ENCODE data around the gene SORCS2.
"Not testable (repeated sequence)": the region's sequence is repeated elsewhere in the genome, so short reads cannot be mapped to it uniquely, and the experiment has no call there.

The SORCS2 gene

GRCh38 chr4:7575426-7575825 lies 383.1 kb downstream of the SORCS2 start:
- DNase-seq = no peak

- DNase-seq = not testable (repeated sequence)
Observed at GRCh38 chr4:7577361-7578039, 385.2 kb downstream of the SORCS2 start.

GRCh38 chr4:7581477-7581876 lies 389.1 kb downstream of the SORCS2 start:
- DNase-seq = no peak

GRCh38 chr4:7582313-7583097 lies 390.2 kb downstream of the SORCS2 start:
- no peak for DNase-seq

GRCh38 chr4:7584098-7584497 lies 391.8 kb downstream of the SORCS2 start:
- DNase-seq = no peak

GRCh38 chr4:7584606-7585159 lies 392.3 kb downstream of the SORCS2 start:
- DNase-seq = no peak

GRCh38 chr4:7585768-7586167 lies 393.4 kb downstream of the SORCS2 start:
- DNase-seq = no peak

- DNase-seq = no peak
Observed at GRCh38 chr4:7587433-7588405, 395.4 kb downstream of the SORCS2 start.

- no peak for DNase-seq
Observed at GRCh38 chr4:7590189-7590588, 397.9 kb downstream of the SORCS2 start.

GRCh38 chr4:7590899-7591298 lies 398.6 kb downstream of the SORCS2 start:
- no peak for DNase-seq

GRCh38 chr4:7591409-7592053 lies 399.2 kb downstream of the SORCS2 start:
- DNase-seq = no peak

- no peak for DNase-seq
Observed at GRCh38 chr4:7593646-7594412, 401.5 kb downstream of the SORCS2 start.

GRCh38 chr4:7595934-7596461 lies 403.7 kb downstream of the SORCS2 start:
- no peak for DNase-seq

GRCh38 chr4:7596918-7597606 lies 404.7 kb downstream of the SORCS2 start:
- DNase-seq = no peak

- no peak for DNase-seq
Observed at GRCh38 chr4:7598939-7599790, 406.8 kb downstream of the SORCS2 start.

- DNase-seq = no peak
Observed at GRCh38 chr4:7600247-7600646, 407.9 kb downstream of the SORCS2 start.

- not testable (repeated sequence) for DNase-seq
Observed at GRCh38 chr4:7602166-7602565, 409.8 kb downstream of the SORCS2 start.

- no peak for DNase-seq
Observed at GRCh38 chr4:7607156-7607910, 415.0 kb downstream of the SORCS2 start.

GRCh38 chr4:7608046-7608445 lies 415.7 kb downstream of the SORCS2 start:
- DNase-seq = no peak
